Germinal center (tissue), 1 donor: ENCODE data around the gene APEH.

ENCODE experiments used
- DNase-seq: peaks from one replicate; pipeline ENCODE4 v3.0.0; 2012; ENCODE audit warnings: mixed read lengths, low spot score

APEH gene

GRCh38 chr3:49673715-49674496 is at the start of gene APEH:
TSS of gene APEH (plus strand) at chr3:49674351. CDS start at chr3:49674402, 51 bp downstream.
- DNase-seq, result peak; percentile 98

DNA sequence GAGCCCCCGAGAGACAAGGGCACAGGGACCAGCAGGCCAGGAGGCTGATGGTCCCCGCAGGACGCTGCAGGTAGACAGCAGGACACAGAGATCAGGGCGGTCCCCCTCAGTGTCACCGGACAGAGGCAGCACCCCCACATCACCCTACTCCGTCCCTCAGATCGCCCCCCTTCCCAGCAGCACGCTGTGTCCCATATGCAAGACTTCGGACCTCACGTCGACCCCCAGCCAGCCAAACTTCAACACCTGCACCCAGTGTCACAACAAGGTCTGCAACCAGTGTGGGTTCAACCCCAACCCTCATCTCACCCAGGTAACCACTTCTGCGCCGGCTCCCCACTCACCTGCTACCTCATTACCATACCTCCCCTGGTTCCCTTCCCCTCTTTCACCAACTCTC is 49.1 kb upstream of the APEH start:
- no peak for DNase-seq

DNA sequence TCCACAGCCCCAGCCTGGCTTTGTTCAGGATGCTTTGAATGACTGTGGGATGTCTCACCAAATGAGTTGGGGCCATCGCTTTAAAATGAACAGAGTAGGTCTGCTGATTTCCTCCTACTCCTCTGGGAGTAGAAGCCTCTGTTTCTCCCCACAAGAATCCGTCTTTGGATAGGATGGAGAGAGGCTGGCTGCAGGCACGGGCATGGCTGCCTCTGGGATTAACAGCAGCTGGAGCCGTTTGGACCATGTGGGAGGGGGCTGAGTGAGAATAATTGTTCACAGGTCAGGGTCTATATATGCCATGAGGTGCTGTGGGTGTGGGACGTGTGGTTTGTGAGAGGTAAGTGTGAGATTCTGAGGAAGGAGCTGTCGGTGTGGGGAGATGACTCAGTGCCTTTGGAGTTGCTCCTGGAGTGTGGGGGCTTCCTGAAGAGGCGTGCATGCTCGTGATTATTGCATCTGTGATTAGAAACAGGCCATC is 48.0 kb upstream of the APEH start:
- DNase-seq, result no peak

- no peak for DNase-seq
Observed at GRCh38 chr3:49626796-49627195, 47.4 kb upstream of the APEH start.

DNA sequence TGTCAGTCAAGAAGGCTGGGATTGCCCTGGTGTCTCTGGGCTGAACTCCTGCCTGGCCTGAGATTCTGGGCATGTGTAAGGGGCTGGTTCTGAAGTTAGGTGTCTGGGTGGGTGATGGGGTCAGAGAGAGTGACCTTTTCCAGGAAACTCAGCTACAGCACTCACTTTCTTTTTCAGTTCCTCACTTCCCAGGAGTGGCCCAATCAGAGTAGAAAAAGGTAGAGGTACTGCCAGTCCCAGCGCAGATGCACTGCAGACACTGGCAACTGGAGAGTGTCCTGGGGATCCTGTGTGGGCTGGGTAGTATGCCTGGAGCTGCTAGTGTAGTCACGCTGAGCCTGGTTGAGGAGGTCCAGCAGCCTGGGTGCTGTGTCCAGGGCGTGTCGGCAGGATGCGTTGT is 46.5 kb upstream of the APEH start:
- DNase-seq, result no peak

GRCh38 chr3:49628249-49628648 is 45.9 kb upstream of the APEH start:
- DNase-seq, result no peak

DNA sequence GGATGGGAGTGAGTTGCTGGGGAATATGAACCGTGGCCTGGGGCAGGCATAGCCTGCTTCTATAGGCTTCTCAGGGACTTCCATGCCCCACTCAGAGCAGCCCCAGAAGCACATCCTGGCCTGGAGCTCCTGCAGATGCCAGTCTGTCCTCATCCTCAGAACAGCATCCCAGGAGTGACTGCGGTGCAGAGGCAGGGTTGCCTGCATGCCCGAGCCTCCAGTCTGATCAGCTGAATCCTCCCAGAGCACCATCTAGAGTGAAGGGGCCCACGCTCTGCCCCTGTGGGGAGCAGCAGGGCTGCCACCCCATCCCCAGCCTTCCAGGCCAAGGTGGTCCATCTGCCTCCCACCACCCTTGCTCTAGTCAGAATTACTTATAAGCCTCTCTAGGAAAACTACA is 44.7 kb upstream of the APEH start:
- DNase-seq, result no peak

- no peak for DNase-seq
Observed at GRCh38 chr3:49629866-49630265, 44.3 kb upstream of the APEH start.

GRCh38 chr3:49630784-49631183 is 43.4 kb upstream of the APEH start:
- no peak for DNase-seq

- DNase-seq, result no peak
Observed at GRCh38 chr3:49634736-49635135, 39.4 kb upstream of the APEH start.

DNA sequence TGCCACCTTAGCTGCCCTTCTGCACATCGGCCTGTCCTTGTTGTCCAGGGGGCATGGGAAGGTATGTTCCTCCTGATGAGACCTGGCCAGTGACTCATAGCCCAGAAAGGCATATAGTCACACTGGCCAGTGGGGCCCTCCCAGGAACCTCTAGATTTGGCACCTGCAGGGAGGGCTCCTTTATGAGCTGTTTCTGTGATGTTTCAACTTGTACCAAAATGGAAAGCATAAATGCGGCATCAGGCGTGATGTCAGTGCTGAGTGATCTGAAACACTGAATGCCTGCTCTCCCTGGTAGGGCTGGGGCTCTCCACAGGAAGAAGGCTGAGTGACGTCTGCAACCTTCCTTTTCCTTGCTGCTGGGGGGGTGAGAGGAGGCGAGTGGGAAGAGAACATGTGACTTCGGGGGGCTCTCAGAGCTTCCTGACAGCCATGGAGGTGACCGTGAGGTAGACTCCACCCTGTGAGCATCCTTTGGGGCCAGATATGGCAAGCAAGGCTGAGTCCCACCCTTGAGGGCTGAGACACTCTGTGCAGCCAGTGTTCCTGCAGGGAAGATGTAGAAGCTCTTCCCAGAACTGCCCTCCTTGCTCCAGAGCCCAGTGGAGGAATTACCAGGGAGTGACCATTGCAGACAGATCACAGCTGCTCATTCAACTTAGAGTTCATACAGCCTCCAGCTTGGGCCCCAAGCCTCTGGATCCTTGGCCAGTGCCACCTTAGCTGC is 37.1 kb upstream of the APEH start:
- DNase-seq, result no peak

DNA sequence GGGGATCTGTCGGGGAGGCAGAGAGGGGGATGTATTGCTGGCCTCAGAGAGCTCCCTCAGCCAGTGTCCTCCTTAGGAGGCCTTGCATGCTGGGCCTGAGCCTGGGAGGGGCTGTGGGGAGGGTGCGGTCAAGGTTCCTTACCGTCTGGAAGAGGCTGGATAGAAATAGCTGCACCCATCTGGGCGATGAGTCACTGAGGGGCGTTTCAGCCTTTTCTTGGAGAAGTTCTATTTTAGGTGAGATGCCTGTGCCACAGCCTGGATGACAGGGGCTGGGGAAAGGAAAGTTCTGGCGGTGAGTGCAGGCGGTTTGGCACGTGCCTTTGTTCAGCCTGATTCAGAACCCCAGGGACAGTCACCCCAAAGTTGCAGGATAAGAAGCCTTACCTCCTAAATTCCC is 35.7 kb upstream of the APEH start:
- DNase-seq, result no peak

GRCh38 chr3:49639551-49639950 is 34.6 kb upstream of the APEH start:
- no peak for DNase-seq

DNA sequence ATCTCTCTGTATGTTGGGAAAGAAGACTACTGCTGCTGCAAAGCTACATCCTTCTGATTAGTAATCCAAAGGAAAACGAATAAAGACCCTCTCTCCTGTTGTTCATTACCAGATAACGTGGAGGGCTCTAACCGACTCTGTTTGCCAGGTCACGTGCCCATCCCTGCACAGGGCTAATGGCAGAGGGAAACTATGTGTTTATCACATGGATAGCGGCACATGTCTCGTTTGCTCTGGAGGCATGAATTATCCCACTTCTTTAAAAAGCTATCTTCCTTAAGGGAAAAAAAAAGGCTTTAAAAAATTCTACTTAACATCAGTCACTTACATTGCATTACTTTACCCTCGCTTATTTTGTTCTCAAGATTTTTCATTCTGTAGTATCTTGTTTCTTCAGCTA is 32.9 kb upstream of the APEH start:
- DNase-seq, result no peak

DNA sequence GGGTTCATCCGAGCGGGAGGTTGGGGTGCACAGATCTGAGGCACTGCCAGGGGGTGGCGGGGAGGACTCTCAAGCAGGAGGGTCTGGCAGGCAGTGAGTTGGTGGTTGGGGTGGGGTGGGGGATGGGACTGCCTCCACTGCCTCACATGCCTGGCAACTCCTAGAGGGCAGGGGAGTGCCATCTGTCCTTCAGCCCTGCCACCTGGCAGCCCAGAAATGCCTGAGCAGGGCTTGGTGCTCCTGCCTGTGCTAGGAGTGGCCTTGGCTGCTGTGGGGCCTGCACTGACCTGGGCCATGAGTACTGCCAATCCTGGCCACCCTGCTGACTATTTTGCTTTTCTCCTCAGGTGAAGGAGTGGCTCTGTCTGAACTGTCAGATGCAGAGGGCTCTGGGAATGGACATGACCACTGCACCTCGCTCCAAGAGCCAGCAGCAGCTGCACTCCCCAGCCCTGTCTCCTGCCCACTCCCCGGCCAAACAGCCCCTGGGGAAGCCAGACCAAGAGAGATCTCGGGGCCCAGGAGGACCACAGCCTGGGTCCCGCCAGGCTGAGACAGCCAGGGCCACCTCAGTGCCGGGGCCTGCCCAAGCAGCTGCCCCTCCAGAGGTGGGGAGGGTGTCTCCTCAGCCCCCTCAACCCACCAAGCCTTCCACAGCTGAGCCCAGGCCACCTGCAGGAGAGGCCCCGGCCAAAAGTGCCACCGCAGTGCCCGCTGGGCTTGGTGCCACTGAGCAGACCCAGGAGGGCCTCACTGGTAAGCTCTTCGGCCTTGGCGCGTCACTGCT is 32.0 kb upstream of the APEH start:
- DNase-seq, result no peak

DNA sequence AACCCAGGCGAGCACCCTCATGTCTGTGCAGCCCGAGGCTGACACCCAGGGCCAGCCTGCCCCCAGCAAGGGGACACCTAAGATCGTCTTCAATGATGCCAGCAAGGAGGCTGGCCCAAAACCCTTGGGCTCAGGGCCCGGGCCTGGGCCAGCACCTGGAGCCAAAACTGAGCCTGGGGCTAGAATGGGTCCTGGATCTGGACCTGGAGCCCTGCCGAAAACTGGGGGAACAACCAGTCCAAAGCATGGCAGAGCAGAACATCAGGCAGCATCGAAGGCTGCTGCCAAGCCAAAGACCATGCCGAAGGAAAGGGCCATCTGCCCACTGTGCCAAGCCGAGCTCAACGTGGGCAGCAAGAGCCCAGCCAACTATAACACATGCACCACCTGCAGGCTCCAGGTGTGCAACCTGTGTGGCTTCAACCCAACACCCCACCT is 31.4 kb upstream of the APEH start:
- no peak for DNase-seq

DNA sequence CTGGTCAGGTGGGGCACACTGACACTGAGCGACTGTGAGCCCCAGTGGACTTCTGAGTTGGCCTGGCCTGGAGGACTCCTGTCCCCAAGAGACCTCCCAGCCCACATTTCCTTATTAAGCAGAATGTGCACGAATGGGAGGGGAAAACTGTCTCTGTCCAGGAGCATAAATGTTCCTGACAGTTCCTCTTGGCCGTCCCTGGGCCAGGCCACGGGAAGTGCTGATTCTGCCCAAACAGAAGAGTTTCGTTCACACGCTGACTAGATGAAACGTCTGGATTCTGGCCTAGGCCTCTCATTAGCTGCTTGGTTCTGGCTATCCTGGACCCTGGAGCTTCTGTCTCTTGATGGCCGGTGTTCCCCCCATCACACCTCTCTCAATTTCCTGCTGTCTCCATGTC is 29.5 kb upstream of the APEH start:
- DNase-seq, result no peak

GRCh38 chr3:49646236-49646635 is 27.9 kb upstream of the APEH start:
- DNase-seq, result no peak

- no peak for DNase-seq
Observed at GRCh38 chr3:49647741-49648140, 26.4 kb upstream of the APEH start.

- no peak for DNase-seq
Observed at GRCh38 chr3:49648354-49649019, 25.7 kb upstream of the APEH start.

GRCh38 chr3:49649576-49649975 is 24.6 kb upstream of the APEH start:
- no peak for DNase-seq

GRCh38 chr3:49650177-49650576 is 24.0 kb upstream of the APEH start:
- no peak for DNase-seq
